Activated naive CD8-positive, alpha-beta T cell treated with anti-CD3 and anti-CD28 coated beads, Interleukin-2, amount 50 U/mL, for 24 hours (primary cell): ENCODE results near the gene PCSK4.
A peak's percentile ranks its signal among the peaks of the same experiment; 100 is the strongest.
"Not testable (repeated sequence)": the region's sequence is repeated elsewhere in the genome, so short reads cannot be mapped to it uniquely, and the experiment has no call there.

Experiments used
- ATAC-seq: fragments of 150-1000 bp; cut with Tn5 transposase; one replicate; pipeline ENCODE4 v1.10.0; 2021
- DNase-seq: peaks from one replicate; pipeline ENCODE4 v3.0.0; 2021
- H3K27ac Mint-ChIP-seq: one replicate; pipeline ENCODE4 v1.8.0; 2021; ENCODE audit warnings: mild to moderate bottlenecking, mixed read lengths
- H3K27me3 Mint-ChIP-seq: one replicate; pipeline ENCODE4 v1.8.0; 2021; ENCODE audit warnings: mixed read lengths
- H3K36me3 Mint-ChIP-seq: one replicate; pipeline ENCODE4 v1.8.0; 2021; ENCODE audit warnings: low read depth, mixed read lengths
- H3K4me1 Mint-ChIP-seq: one replicate; pipeline ENCODE4 v1.8.0; 2021; ENCODE audit warnings: mixed read lengths
- H3K4me3 Mint-ChIP-seq: one replicate; pipeline ENCODE4 v1.8.0; 2021; ENCODE audit warnings: mild to moderate bottlenecking, moderate library complexity, mixed read lengths
- H3K9me3 Mint-ChIP-seq: one replicate; pipeline ENCODE4 v1.8.0; 2021; ENCODE audit warnings: mixed read lengths

Gene PCSK4

DNA sequence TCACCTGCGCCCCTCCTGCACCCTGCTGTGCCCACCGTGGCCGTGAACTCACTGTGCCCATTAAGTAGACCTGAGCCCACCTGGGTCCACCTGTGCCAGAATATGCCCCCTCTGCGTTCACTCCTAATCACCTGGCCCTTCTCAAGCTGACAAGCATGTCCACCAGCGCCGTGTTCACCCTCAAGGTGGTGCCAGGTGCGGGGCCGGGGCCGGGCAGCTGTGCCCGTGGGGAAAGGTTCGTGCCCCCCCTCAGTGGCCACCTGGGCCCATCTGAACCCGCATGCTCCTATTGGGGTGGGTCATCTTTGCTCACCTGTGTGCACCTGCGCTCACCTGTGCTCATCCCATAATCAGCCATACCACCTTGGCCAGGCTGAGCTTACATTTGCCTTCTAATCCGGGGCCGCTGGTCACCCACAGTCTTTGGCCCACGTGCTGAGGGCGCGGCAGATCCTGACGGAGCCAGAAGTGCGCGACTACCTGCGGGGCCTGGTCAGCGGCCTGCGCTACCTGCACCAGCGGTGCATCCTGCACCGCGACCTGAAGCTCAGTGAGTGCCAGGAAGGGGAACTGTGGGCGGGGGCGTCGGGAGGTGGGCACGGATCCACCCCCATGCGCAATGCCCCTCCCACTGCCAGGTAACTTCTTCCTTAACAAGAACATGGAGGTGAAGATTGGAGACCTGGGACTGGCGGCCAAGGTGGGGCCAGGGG is 36.1 kb upstream of the PCSK4 start:
- Mint-ChIP-seq H3K36me3 (no peaks in the 10 kb centered on the region), H3K4me3 (no peak overlapping the region), H3K27ac (no peak overlapping the region), H3K9me3 (no peaks in the 10 kb centered on the region), H3K27me3 (peaks cover 35% of the 10 kb centered on the region), H3K4me1 (peaks cover 4% of the 10 kb centered on the region)
- DNase-seq (no peak), ATAC-seq (no peak)

- no peaks in the 10 kb centered on the region for H3K9me3 Mint-ChIP-seq
- DNase-seq (no peak), ATAC-seq (no peak)
- peaks cover 4% of the 10 kb centered on the region for H3K4me1 Mint-ChIP-seq
- no peak overlapping the region for H3K27ac Mint-ChIP-seq
- no peaks in the 10 kb centered on the region for H3K36me3 Mint-ChIP-seq
- H3K27me3 Mint-ChIP-seq = peaks cover 33% of the 10 kb centered on the region
- H3K4me3 Mint-ChIP-seq = no peak overlapping the region
Measured at GRCh38 chr19:1525343-1525742, 35.2 kb upstream of the PCSK4 start.

DNA sequence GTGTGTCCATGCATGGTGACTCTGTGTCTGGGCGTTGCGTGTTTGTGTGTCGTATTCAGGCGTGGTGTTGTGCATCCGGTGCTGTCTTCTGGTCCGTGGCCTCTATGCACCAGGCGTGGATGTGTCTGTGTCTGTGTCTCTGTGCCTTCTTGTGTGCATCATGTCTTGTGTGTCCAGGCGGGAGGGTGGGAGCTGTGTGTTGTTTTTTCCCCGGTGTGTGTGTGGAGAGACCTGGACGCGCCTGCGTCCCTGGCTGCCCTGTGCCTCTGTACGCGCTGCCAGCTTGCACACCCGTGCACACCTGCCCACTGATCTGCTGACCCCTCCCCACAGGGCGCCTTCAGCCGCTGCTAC is 34.8 kb upstream of the PCSK4 start:
- H3K9me3 Mint-ChIP-seq = no peaks in the 10 kb centered on the region
- no peak overlapping the region for H3K4me3 Mint-ChIP-seq

GRCh38 chr19:1524287-1524971 is 34.3 kb upstream of the PCSK4 start:
- Mint-ChIP-seq H3K36me3 (no peaks in the 10 kb centered on the region), H3K27ac (no peak overlapping the region), H3K27me3 (peaks cover 33% of the 10 kb centered on the region), H3K9me3 (no peaks in the 10 kb centered on the region), H3K4me3 (no peak overlapping the region), H3K4me1 (peaks cover 4% of the 10 kb centered on the region)
- no peak for DNase-seq
- no peak for ATAC-seq

More for the DNA sequence above, 34.8 kb upstream of the PCSK4 start:
- ATAC-seq (no peak), DNase-seq (no peak)
- H3K27me3 Mint-ChIP-seq = peaks cover 33% of the 10 kb centered on the region
- no peaks in the 10 kb centered on the region for H3K36me3 Mint-ChIP-seq
- peaks cover 4% of the 10 kb centered on the region for H3K4me1 Mint-ChIP-seq
- H3K27ac Mint-ChIP-seq = no peak overlapping the region

GRCh38 chr19:1523412-1524286 is 33.5 kb upstream of the PCSK4 start, which contains the start of gene PLK5:
Gene PLK5, plus strand, starts transcription at chr19:1524077. Its CDS starts 2,920 bp downstream, at chr19:1526997.
- peaks cover 4% of the 10 kb centered on the region for H3K4me1 Mint-ChIP-seq
- ATAC-seq = no peak
- H3K36me3 Mint-ChIP-seq = no peaks in the 10 kb centered on the region
- no peak within 1 kb of the TSS for H3K4me3 Mint-ChIP-seq
- H3K27ac Mint-ChIP-seq = no peak within 1 kb of the TSS
- no peaks in the 10 kb centered on the region for H3K9me3 Mint-ChIP-seq
- H3K27me3 Mint-ChIP-seq = peaks cover 33% of the 10 kb centered on the region
- no peak for DNase-seq

DNA sequence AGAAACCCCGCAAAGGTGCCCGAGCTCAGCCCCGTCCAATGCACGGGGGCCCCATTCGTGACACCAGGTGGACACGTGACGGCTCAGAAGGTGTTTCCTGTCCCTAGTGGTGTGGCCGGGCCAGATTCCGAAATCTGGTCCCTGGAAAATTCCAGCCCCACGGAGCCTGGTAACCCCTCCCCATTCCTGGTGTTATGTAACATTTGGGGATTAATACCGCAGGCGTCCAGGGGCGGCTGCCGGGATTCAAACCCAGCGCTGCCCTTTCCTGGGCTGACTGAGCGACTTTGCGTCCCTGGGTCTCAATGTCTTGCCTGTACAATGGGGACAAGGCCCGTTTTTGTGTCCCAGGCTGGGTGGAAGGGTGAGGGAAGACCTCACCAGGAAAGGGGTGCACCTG is 32.7 kb upstream of the PCSK4 start:
- no peak overlapping the region for H3K27ac Mint-ChIP-seq
- ATAC-seq = no peak
- no peak overlapping the region for H3K4me3 Mint-ChIP-seq
- H3K4me1 Mint-ChIP-seq = peaks cover 4% of the 10 kb centered on the region
- H3K36me3 Mint-ChIP-seq = no peaks in the 10 kb centered on the region
- peaks cover 33% of the 10 kb centered on the region for H3K27me3 Mint-ChIP-seq
- no peak for DNase-seq
- no peaks in the 10 kb centered on the region for H3K9me3 Mint-ChIP-seq

- Mint-ChIP-seq H3K36me3 (no peaks in the 10 kb centered on the region), H3K27ac (no peak overlapping the region), H3K4me3 (no peak overlapping the region), H3K9me3 (no peaks in the 10 kb centered on the region), H3K27me3 (peaks cover 27% of the 10 kb centered on the region), H3K4me1 (peaks cover 4% of the 10 kb centered on the region)
- DNase-seq = no peak
- ATAC-seq = no peak
Measured at GRCh38 chr19:1522061-1522460, 31.9 kb upstream of the PCSK4 start.

GRCh38 chr19:1521636-1522035 is 31.5 kb upstream of the PCSK4 start:
- Mint-ChIP-seq H3K9me3 (no peaks in the 10 kb centered on the region), H3K4me3 (no peak overlapping the region), H3K27ac (no peak overlapping the region), H3K36me3 (no peaks in the 10 kb centered on the region), H3K27me3 (peaks cover 27% of the 10 kb centered on the region), H3K4me1 (peaks cover 4% of the 10 kb centered on the region)
- ATAC-seq (no peak), DNase-seq (no peak)

DNA sequence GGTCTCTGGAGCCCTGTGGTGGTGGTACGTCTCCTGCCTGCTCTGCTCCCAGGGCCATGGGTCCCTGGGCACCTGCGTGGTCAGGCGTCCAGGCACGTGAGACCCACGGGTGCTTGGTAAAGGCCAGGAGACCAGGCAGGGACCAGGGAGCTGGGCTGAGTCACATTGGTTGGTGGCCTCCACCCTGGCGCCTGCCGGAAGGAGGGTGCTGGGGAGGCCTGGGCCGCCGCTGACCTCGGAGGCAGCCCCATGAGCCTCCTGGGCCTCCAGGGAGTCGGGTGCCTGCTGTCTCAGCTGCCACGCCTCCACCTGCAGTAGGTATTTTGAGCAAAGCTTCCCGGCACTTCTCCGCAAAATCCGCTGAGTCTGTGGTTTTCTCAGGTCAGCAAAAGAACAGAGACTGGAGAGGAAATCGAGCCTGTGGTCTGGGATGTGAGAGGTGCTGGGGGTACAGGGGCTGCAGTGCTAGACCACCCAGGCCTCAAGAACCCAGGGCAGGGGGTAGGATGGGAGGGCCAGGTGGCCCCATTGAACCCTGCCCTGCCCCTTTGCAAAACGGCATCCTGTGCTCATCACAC is 30.1 kb upstream of the PCSK4 start:
- H3K27ac Mint-ChIP-seq = no peak overlapping the region
- no peaks in the 10 kb centered on the region for H3K9me3 Mint-ChIP-seq
- DNase-seq = no peak
- H3K27me3 Mint-ChIP-seq = peaks cover 21% of the 10 kb centered on the region
- ATAC-seq = no peak
- peaks cover 4% of the 10 kb centered on the region for H3K4me1 Mint-ChIP-seq
- no peak overlapping the region for H3K4me3 Mint-ChIP-seq
- no peaks in the 10 kb centered on the region for H3K36me3 Mint-ChIP-seq

DNA sequence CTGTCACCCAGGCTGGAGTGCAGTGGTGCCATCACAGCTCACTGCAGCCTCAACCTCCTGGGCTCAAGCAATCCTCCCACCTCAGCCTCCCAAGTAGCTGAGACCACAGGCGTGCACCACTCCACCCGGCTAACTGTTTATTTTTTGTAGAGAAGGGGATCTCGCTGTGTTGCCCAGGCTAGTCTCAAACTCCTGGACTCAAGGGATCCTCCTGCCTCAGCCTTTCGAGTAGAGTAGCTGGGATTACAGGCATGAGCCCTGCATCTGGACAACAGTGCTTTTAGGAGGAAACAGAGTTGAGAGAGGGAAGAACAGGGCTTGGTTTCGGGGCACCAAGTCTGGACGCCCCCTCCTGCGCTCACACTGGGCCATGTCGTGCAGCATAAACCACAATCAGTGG is 29.7 kb upstream of the PCSK4 start:
- not testable (repeated sequence) for H3K4me1 Mint-ChIP-seq, H3K36me3 Mint-ChIP-seq, DNase-seq, H3K27ac Mint-ChIP-seq, H3K9me3 Mint-ChIP-seq, ATAC-seq, H3K4me3 Mint-ChIP-seq
- peaks cover 18% of the 10 kb centered on the region for H3K27me3 Mint-ChIP-seq

GRCh38 chr19:1518471-1518870 is 28.3 kb upstream of the PCSK4 start:
- DNase-seq (no peak), ATAC-seq (no peak)
- Mint-ChIP-seq H3K27me3 (peaks cover 16% of the 10 kb centered on the region), H3K4me1 (no peaks in the 10 kb centered on the region), H3K27ac (no peak overlapping the region), H3K36me3 (no peaks in the 10 kb centered on the region), H3K9me3 (no peaks in the 10 kb centered on the region), H3K4me3 (no peak overlapping the region)

DNA sequence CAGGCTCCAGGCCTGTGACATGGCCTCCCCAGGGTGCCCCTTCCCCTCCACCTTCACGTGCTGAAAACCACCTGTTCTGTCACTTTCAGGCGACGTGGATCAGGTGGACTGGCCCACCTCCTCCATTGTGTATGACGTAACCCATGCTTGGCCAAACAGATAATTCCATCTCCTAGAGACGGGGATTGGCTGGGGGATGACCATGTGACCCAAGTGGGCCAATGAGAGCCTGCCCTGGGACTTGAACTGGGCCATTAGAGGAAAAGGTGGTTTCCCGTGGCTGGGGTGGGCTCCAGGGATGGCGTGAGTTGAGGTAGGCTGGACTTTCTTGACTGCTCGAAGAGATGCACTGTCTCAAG is 26.2 kb upstream of the PCSK4 start:
- Mint-ChIP-seq H3K27ac (peak overlapping the region; percentile 39), H3K27me3 (peaks cover 12% of the 10 kb centered on the region), H3K9me3 (no peaks in the 10 kb centered on the region), H3K4me1 (peaks cover 6% of the 10 kb centered on the region), H3K36me3 (no peaks in the 10 kb centered on the region), H3K4me3 (no peak overlapping the region)
- ATAC-seq (no peak), DNase-seq (no peak)

DNA sequence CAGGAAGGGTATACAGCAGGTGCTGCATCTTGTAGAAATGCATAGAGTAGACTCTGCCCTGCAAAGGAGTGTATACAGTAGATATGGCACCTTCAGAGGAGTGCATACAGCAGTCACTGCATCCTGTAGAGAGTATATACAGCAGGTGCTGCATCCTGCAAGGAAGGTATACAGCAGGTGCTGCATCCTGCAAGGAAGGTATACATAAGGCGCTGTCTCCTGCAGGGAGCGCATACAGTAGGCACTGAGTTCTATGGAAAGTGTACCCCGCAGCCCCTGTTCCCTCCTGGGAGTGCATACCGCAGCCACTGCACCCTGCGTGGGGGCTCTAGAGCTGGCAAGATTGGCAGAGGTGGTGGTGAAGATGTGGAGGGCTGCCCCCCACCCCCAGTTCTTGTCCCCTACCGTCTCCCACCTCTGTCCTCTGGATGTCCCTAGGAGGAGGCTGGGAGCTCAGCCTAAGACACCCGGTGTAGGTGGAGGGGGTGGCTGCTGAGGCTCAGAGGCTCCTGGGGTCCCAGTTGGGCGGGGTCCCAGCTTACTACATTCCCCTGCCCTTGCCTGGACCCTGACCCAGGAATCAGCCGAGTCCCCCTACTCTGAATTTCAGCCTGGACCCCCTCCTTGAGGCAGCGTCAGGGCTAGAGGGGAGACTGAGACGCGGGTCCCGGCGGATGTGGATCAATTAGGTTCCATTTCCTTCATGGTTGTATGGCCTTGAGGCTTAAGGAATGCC is 25.0 kb upstream of the PCSK4 start:
- DNase-seq (no peak), ATAC-seq (no peak)
- H3K36me3 Mint-ChIP-seq = no peaks in the 10 kb centered on the region
- H3K27me3 Mint-ChIP-seq = peaks cover 12% of the 10 kb centered on the region
- no peaks in the 10 kb centered on the region for H3K9me3 Mint-ChIP-seq
- no peak overlapping the region for H3K27ac Mint-ChIP-seq
- H3K4me3 Mint-ChIP-seq = no peak overlapping the region
- H3K4me1 Mint-ChIP-seq = peaks cover 11% of the 10 kb centered on the region

DNA sequence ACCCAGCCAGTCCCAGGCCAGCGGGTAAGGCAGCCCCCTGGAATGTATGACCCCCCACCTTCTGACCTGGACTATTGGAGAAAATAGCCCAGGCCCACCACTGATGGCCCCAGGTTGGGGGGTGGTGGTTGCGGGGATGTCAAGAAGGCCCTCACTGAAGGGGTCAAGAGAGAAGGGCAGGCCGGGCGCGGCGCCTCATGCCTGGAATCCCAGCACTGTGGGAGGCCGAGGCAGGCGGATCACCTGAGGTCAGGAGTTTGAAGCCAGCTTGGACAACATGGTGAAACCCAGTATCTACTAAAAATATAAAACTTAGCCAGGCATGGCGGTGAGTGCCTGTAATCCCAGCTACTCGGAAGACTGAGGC is 24.1 kb upstream of the PCSK4 start:
- Mint-ChIP-seq H3K27ac (no peak overlapping the region), H3K4me1 (peaks cover 11% of the 10 kb centered on the region), H3K9me3 (no peaks in the 10 kb centered on the region), H3K4me3 (no peak overlapping the region), H3K27me3 (peaks cover 17% of the 10 kb centered on the region), H3K36me3 (no peaks in the 10 kb centered on the region)
- DNase-seq (no peak), ATAC-seq (no peak)
